GM12891 (cell line): Measurements from ENCODE around the gene MRPL37.
"Not testable (repeated sequence)": the region's sequence is repeated elsewhere in the genome, so short reads cannot be mapped to it uniquely, and the experiment has no call there.

ENCODE experiments used
- DNase-seq: peaks from one replicate; pipeline ENCODE4 v3.0.0; 2011; ENCODE audit warnings: low spot score; ENCODE audit not compliant: insufficient read length
- FAIRE-seq: peaks from 2 replicates; lab custom pipeline; 2011; peaks lifted over from hg19 to GRCh38; lab: Jason Lieb, UNC
- PAX5 ChIP-seq: IDR thresholded peaks from 2 replicates; pipeline ENCODE4 v1.6.1; 2011; ENCODE audit warnings: low read length, moderate library complexity, mild to moderate bottlenecking; ENCODE audit not compliant: insufficient read depth, severe bottlenecking
- POLR2A ChIP-seq: IDR thresholded peaks from 2 replicates; pipeline ENCODE4 v1.6.1; 2011; ENCODE audit warnings: low read depth, low read length, control low read depth
- POLR2AphosphoS5 ChIP-seq: IDR thresholded peaks from 2 replicates; pipeline ENCODE4 v1.6.1; 2011; ENCODE audit warnings: low read depth, low read length, control low read depth
- POU2F2 ChIP-seq: IDR thresholded peaks from 2 replicates; pipeline ENCODE4 v1.6.1; 2011; ENCODE audit warnings: low read depth, mild to moderate bottlenecking, control low read depth, low read length, moderate library complexity
- SPI1 ChIP-seq: IDR thresholded peaks from 2 replicates; pipeline ENCODE4 v1.6.1; 2011; ENCODE audit warnings: low read depth, low read length, control low read depth
- TAF1 ChIP-seq: IDR thresholded peaks from 2 replicates; pipeline ENCODE4 v1.6.1; 2011; ENCODE audit warnings: low read depth, low read length, control low read depth

The MRPL37 gene

GRCh38 chr1:54161495-54162168, 38.3 kb upstream of the MRPL37 start:
- no peak for DNase-seq
- no peak for FAIRE-seq
- TF ChIP-seq POU2F2 (no peak), POLR2A (no peak), PAX5 (no peak), POLR2AphosphoS5 (no peak), SPI1 (no peak), TAF1 (no peak)

- FAIRE-seq: no peak
- no peak for DNase-seq
- TF ChIP-seq PAX5 (no peak), SPI1 (no peak), POLR2A (no peak), TAF1 (no peak), POU2F2 (no peak), POLR2AphosphoS5 (no peak)
Observed at GRCh38 chr1:54163051-54163450, 36.9 kb upstream of the MRPL37 start.

GRCh38 chr1:54163573-54163972, 36.4 kb upstream of the MRPL37 start:
- FAIRE-seq: no peak
- no peak for DNase-seq
- TF ChIP-seq POLR2A (no peak), SPI1 (no peak), TAF1 (no peak)

GRCh38 chr1:54165146-54165545, 34.8 kb upstream of the MRPL37 start:
- FAIRE-seq: no peak
- TF ChIP-seq POLR2A (no peak), SPI1 (no peak), POLR2AphosphoS5 (no peak), PAX5 (no peak), TAF1 (no peak), POU2F2 (no peak)
- DNase-seq: no peak

GRCh38 chr1:54166357-54166756, 33.6 kb upstream of the MRPL37 start:
- FAIRE-seq, DNase-seq: not testable (repeated sequence)

GRCh38 chr1:54167422-54168139, 32.4 kb upstream of the MRPL37 start:
- FAIRE-seq (no peak), DNase-seq (no peak)
- TF ChIP-seq POLR2AphosphoS5: no peak
- no peak for TF ChIP-seq TAF1
- no peak for TF ChIP-seq POU2F2
- TF ChIP-seq SPI1: no peak
- no peak for TF ChIP-seq PAX5
- TF ChIP-seq POLR2A: no peak

GRCh38 chr1:54168206-54168965, 31.6 kb upstream of the MRPL37 start:
- FAIRE-seq (no peak), DNase-seq (no peak)
- no peak for TF ChIP-seq SPI1
- no peak for TF ChIP-seq PAX5
- TF ChIP-seq POLR2A: no peak
- TF ChIP-seq POLR2AphosphoS5: no peak

- TF ChIP-seq POU2F2 (no peak), SPI1 (no peak), TAF1 (no peak), POLR2A (no peak)
- DNase-seq: no peak
- FAIRE-seq: no peak
Observed at GRCh38 chr1:54169068-54169467, 30.9 kb upstream of the MRPL37 start.

GRCh38 chr1:54171016-54171415, 29.0 kb upstream of the MRPL37 start:
- TF ChIP-seq POU2F2 (no peak), SPI1 (no peak), PAX5 (no peak), POLR2AphosphoS5 (no peak), TAF1 (no peak), POLR2A (no peak)
- no peak for FAIRE-seq

GRCh38 chr1:54171606-54172005, 28.4 kb upstream of the MRPL37 start:
- TF ChIP-seq TAF1 (no peak), PAX5 (no peak), POU2F2 (no peak), POLR2AphosphoS5 (no peak), SPI1 (no peak), POLR2A (no peak)
- FAIRE-seq (no peak), DNase-seq (no peak)

More at GRCh38 chr1:54171016-54171415, 29.0 kb upstream of the MRPL37 start:
- no peak for DNase-seq
